Liver (tissue), 3 donors: ENCODE results near the gene C2orf49.

Source experiments
- ATF3 ChIP-seq: IDR thresholded peaks from 2 replicates; pipeline ENCODE4 v1.6.1; 2016; ENCODE audit warnings: antibody characterized with exemption
- EGR1 ChIP-seq, 2 donors: IDR thresholded peaks; 2 replicates each; pipeline ENCODE4 v1.6.1; 2016 to 2018; ENCODE audit warnings: antibody characterized with exemption in 2 of 2, low read depth in 2 of 2
- FOXA1 ChIP-seq: IDR thresholded peaks from 2 replicates; pipeline ENCODE4 v1.6.1; 2016; ENCODE audit warnings: antibody characterized with exemption
- GABPA ChIP-seq, 2 donors: IDR thresholded peaks in 1 of 2; conservative IDR thresholded peaks in 1 of 2; 2 replicates each; pipeline ENCODE4 v1.6.1; 2016; ENCODE audit warnings: antibody characterized with exemption in 2 of 2, mild to moderate bottlenecking in 1 of 2, moderate library complexity in 1 of 2
- RAD21 ChIP-seq, 2 donors: IDR thresholded peaks; 2 replicates each; pipeline ENCODE4 v1.6.1; 2016; ENCODE audit warnings: antibody characterized with exemption in 2 of 2, mild to moderate bottlenecking in 2 of 2
- REST ChIP-seq: IDR thresholded peaks from 2 replicates; pipeline ENCODE4 v1.6.1; 2016; ENCODE audit warnings: antibody characterized with exemption, mild to moderate bottlenecking
- SP1 ChIP-seq: IDR thresholded peaks from 2 replicates; pipeline ENCODE4 v1.6.1; 2018; ENCODE audit warnings: antibody characterized with exemption, mild to moderate bottlenecking
- TAF1 ChIP-seq: conservative IDR thresholded peaks from 2 replicates; pipeline ENCODE4 v1.6.1; 2016; ENCODE audit warnings: antibody characterized with exemption, mild to moderate bottlenecking
- TF ChIP-seq, protein P1 (sequence below): fragments of 150-350 bp; IDR thresholded peaks from 2 replicates; pipeline ENCODE4 v1.5.1; 2017; ENCODE audit warnings: improper control_type of control experiment, low read depth, low read length; ENCODE audit not compliant: missing input control
- TF ChIP-seq, protein P2 (sequence below): IDR thresholded peaks from 2 replicates; pipeline ENCODE4 v1.6.1; 2016; ENCODE audit warnings: antibody characterized with exemption
- donor health status: healthy.
- donor health status: healthy.

DNA sequence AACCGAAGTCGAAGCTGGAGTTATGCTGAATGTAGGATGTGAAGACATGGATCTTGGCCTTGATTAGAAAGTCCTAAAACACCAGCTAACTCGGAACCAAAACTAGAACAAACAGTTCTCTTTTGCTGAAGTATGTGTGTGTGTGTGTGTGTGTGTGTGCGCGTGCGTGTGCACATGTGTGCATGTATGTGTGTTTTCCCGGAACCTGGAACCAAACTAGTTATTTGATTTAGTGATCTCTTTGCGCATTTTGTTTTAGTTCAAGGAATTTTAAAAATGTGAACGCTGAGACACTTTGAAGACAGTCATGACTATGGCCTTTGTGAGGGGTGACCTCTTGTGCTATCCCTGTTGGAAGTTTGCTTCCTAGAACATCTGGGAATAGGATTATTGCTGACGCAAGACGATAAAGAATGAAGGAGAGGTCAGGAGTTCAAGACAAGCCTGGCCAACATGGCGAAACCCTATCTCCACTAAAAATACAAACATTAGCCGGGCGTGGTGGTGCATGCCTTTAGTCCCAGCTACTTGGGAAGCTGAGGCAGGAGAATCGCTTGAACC is 37.7 kb downstream of the C2orf49 start:
- TF ChIP-seq, protein P1, sequence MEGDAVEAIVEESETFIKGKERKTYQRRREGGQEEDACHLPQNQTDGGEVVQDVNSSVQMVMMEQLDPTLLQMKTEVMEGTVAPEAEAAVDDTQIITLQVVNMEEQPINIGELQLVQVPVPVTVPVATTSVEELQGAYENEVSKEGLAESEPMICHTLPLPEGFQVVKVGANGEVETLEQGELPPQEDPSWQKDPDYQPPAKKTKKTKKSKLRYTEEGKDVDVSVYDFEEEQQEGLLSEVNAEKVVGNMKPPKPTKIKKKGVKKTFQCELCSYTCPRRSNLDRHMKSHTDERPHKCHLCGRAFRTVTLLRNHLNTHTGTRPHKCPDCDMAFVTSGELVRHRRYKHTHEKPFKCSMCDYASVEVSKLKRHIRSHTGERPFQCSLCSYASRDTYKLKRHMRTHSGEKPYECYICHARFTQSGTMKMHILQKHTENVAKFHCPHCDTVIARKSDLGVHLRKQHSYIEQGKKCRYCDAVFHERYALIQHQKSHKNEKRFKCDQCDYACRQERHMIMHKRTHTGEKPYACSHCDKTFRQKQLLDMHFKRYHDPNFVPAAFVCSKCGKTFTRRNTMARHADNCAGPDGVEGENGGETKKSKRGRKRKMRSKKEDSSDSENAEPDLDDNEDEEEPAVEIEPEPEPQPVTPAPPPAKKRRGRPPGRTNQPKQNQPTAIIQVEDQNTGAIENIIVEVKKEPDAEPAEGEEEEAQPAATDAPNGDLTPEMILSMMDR: no peak
- TF ChIP-seq GABPA (IDR thresholded peaks at IDR 0.05 in 1 of 2, conservative IDR thresholded peaks at IDR 0.05 in 1 of 2) (no peak), TAF1 (no peak), REST (no peak), ATF3 (no peak), SP1 (peak; percentile 67), RAD21 (IDR thresholded peaks at IDR 0.05) (no peak), EGR1 (IDR thresholded peaks at IDR 0.05; ENCODE audit: low read depth in 2 of 2) (no peak), FOXA1 (no peak)
- TF ChIP-seq, protein P2, sequence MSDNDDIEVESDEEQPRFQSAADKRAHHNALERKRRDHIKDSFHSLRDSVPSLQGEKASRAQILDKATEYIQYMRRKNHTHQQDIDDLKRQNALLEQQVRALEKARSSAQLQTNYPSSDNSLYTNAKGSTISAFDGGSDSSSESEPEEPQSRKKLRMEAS: no peak
